Measurements from ENCODE around the gene COL9A1.
"Not testable (repeated sequence)": the region's sequence is repeated elsewhere in the genome, so short reads cannot be mapped to it uniquely, and the experiment has no call there.

Gene COL9A1

DNA sequence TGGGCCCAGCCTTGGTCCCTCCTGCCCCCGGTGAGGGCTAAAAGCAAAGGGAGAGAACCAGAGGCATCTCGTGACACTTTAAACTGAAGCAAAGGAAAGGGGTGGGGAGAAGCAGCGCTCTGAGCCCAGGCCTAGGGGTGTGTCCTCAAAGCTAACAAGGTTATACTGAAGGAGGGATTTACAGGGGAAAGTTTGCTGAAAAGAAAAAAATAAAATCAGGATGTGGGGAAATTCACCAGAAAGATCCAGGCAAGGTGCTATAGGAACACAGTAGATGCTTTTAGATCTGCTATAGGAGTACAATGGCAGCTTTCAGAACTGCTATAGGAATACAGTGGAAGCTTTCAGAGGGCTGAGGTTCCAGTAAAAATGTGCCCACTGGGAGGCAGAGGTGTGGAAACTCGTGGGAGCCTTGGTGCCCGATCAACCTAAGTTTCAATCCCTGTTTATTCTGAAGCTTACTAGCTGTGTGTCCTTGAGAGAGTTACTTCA is at the start of gene COL9A1:
Gene COL9A1 (minus strand): TSS at position 51 of the 492 bp plus-strand sequence. CDS start 160 bp downstream, outside the sequence.
- DNase-seq: no peak

DNA sequence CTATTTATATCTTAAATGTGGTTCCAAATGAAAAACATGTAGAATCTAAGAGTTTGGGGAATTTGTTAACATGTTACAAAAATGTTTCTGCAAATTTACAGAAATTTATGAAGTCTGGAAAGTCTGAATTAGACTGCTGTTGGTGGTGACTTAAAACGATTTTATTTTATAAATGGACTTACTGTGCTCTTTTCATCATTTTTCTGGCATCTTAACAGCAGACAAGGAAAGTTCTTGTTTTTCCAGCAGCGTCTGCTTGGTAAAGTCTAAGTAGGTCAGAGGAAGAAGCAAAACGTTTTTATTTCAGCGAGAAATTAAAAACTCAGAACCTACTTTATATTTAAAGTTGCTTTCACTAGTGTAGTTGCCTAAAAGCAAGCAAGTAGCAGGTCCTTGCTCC is 48.6 kb upstream of the COL9A1 start:
- DNase-seq: no peak

DNA sequence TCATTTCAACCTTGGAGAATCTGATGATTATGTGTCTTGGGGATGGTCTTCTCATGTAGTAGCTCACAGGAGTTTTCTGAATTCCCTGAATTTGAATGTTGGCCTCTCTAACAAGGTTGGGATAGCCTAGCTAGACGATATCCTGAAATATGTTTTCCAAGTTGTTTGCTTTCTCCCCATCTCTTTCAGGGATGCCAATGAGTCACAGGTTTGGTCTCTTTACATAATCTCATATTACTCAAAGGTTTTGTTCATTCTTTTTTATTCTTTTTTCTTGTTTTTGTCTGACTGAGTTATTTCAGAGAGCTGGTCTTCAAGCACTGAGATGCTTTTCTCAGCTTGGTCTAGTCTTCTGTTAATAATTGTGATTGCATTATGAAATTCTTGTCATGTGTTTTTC is 42.7 kb upstream of the COL9A1 start:
- DNase-seq: no peak

GRCh38 chr6:70343313-70343712 is 40.4 kb upstream of the COL9A1 start:
- DNase-seq: no peak

DNA sequence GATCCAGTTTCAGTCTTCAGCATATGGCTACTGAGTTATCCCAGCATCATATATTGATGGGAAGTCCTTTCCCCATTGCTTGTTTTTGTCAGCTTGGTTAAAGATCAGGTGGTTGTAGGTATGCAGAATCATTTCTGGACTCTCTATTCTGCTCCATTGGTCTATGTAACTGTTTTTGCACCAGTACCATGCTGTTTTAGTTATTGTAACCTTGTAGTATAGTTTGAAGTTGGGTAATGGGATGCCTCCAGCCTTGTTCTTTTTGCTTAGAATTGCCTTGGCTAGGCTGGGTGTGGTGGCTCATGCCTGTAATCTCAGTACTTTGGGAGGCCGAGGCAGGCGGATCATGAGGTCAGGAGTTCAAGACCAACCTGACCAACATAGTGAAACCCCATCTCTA is 36.9 kb upstream of the COL9A1 start:
- not testable (repeated sequence) for DNase-seq

GRCh38 chr6:70338775-70339174 is 35.9 kb upstream of the COL9A1 start:
- DNase-seq: no peak

DNA sequence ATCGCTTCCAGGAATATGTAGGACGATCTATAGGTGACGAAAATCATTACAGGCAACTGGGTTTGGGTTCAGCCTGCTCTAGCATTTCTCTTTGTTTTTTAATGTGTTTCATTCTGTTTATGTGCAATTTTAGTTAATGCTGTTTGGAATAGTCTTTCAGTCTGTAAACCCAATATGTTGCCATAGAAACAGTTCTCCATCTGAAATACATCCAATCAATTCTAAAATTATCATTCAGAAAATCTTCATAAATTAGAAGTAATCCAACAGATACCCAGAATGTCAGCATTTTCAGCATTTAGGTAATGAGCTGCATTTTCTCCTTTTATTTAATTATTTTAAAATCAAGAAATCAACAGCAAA is 34.8 kb upstream of the COL9A1 start:
- DNase-seq: no peak

DNA sequence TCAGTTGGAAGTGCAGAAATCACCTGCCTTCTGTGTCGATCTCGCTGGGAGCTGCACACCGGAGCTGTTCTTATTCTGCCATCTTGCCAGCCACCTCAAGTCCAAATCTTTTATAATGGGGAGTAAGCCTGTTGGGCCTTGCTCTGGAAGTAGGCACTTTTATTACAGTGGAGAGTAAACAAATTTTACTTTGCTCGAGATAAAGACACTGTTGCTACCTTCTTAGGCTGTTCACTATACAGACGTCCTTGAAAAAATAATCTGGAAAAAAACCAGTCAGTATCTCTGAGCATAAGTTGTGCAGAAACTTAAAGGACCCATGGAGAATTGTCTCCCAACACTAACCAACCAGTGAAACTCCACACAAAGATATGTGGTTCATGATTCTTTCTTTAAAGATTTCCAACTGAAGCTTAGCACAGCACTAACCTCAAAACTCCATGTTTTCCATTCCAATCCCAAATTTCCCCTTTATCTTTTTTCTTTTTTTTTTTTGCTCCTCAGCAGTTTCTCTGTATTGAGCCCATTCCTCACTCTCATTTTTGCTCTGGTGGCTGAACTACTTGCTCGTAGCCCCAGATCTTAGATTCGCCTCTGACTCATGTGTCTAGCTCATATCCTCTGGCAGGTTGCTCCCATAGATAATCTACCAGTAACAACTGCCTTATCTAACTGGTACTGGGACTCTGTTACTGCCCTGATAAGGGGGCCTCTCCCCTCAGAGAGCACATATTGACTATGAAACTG is 34.3 kb upstream of the COL9A1 start:
- DNase-seq: no peak

DNA sequence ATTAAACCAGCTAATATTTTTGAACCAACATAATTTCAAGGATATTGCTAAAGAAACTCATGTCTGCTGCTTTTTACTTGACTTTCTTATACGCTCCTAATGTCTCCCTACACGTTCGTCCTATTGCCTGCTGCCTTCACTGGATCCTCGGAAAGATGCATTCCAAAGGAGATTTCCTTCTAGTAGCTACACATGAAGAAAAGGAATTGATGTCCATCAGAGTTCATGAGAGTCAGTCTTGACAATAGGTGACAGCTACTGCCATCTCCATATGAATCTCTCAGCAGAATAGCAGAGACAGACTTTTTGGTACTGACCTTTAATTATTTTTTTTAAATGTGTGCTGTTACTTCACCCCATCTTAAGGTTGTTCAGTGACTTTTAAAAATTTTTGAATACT is 24.2 kb upstream of the COL9A1 start:
- no peak for DNase-seq

DNA sequence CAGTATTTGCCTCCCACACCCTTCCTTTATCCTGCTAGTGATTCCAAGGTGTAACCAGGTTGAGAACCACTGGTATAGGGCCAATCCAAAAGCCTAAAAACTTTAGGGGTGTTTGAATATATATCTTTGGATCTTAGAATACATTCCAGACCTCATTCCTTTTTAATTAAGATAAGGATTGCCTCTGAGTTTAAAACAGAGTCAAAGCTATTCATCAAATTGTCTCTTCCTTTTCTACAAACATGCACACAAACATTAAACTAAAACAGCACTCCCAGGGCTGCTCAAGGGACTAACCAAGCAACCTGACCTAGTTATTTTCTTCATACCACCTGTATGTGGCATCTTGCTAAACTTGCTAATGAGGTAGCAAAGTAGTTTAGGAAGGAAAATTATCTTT is 22.1 kb upstream of the COL9A1 start:
- no peak for DNase-seq

GRCh38 chr6:70317799-70318198 is 14.9 kb upstream of the COL9A1 start:
- not testable (repeated sequence) for DNase-seq

DNA sequence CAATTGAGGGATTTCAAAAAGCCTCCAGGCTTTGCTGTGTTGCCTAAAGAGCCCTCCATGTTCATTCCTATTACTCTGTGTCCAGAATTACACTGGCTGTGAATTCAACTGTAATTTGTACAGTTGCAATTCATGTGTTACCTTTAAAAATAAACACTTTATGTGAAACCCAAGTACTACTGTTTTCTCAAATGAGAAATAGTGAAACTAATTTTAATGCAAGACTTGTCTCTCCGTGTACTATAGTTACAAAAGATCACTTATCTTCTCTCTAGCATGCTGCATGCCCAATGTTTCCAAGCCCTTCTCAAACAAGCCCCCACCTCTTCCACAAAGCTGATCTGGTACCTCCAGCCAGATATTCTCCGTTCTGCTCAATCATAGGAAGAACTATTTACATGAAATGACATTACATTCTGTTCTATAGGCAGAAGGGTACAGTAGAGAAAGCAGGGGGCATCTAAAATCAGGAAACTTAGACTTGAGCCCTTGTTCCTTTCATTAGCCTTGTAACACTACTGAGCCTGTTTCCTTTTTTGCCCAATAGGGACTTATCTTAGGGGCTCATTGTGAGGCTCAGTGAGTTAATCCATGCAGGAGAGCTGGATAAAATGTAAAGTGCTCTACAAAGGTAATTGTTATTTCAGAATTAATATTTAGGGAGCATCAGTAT is 12.3 kb upstream of the COL9A1 start:
- no peak for DNase-seq

GRCh38 chr6:70314296-70314695 is 11.4 kb upstream of the COL9A1 start:
- no peak for DNase-seq

DNA sequence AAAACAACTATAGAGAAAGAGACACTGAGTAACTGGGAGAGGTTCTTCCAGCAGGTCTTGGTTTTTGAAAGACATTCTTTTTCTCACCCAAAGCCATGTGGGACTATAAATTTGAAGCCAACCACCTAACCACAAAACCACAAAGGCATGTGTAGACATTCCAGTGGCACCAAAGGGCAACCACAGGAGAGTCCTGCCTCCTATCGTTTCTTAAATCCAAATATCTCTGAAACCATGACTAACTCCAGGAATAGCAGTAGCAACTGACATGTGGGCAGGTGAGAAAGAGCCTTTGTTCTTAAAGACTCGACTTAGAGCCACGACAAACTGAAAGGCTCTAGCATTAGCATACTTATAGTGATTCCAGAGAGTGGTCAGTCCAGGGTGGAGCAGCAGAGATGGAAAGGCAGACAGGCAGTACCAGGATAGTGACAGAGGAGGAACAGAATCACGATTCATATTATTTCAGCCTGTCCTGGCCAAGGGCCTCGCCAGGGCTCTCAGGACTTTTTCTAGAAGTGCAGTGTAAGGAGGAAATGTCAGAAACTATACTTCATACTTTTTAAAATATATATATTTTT is 9.4 kb upstream of the COL9A1 start:
- no peak for DNase-seq

DNA sequence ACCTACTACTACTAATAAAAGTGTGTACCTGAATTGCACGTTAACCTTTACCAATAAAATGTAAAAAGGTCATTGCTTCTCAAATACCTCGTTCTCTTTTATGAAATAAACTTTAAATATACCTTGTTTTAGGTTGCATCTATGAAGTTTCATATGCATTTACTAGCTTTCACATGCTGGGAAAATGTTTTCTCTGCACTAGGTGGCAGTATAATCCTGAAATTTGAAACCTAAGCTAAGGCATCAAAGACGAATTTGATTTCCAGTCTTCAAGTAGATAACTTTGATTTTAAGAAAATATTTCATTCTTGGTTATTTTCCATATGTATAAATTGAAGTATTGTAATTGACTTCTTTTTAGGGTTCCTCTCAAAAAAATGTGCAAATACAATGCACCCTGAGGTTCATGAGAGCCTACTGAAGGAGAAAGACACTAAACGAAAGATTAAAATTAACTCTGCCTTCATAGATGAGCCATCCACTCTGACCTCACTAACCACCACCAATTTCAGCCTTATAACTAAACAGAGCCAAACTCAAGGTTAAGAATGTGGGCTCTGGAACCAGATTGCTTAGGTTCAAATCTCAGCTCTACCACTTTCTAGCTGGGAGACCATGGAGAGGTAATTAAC is 7.3 kb upstream of the COL9A1 start:
- DNase-seq: no peak

GRCh38 chr6:70309243-70309642 is 6.4 kb upstream of the COL9A1 start:
- DNase-seq: no peak

DNA sequence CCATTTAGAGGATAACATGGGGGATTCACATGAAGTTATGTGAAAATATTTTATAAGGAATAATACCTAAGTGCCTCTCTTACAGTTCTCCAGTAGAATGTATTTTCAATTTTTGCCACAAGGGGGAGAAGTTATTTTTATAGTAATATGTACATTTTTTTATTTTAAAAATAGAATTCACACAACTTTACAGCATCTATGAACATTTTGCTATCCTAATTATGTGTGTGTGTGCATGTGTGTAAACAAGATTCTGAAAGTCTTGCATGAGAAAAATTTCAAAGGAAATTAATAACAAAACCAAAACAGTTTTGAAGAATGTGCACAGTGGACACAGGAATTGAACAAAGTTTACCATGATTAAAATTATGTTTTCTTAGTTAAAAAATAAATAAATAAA is 5.3 kb upstream of the COL9A1 start:
- DNase-seq: not testable (repeated sequence)

GRCh38 chr6:70307008-70307407 is 4.1 kb upstream of the COL9A1 start:
- DNase-seq: no peak

DNA sequence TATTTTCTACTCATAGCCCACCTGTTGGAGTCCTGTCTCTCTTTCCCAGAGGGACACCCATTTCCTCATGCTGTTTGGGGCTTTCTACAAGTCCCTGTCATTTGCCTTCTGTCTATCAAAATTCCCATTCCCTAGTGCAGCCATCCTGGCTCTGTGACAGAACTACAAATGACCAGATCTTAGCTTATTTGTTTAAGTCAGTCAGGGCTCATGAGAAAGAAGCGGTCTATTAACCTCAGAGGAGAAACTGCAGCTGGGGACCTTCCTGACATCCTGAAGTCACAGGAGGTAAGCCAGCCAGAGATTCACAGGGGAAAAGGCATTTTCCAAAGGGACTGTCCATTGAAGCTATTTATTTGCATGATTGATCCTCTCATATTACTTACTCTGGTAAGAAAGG is 1.7 kb upstream of the COL9A1 start:
- no peak for DNase-seq

DNA sequence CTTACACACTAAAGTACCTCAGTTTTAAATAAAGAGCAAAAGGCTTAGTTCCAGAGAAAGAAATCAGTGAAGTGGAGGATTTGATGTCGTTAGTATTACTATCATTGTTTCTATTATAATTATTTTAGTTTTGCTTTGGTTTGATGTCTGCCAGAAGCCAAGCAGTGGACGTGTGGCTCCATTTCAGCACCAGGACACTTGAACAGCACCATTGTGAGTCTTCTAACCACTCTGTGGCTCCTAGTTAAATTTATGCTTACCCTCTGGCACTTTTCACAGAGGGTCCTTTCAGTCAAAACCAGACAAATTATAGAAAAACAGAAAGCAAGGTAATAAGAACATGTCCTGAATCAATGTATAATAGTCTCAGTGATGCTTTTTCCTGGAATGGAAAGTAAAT is 3.4 kb downstream of the COL9A1 start:
- no peak for DNase-seq

- no peak for DNase-seq
Observed at GRCh38 chr6:70298068-70298467, 4.8 kb downstream of the COL9A1 start.

GRCh38 chr6:70292193-70292592 is 10.7 kb downstream of the COL9A1 start:
- no peak for DNase-seq

DNA sequence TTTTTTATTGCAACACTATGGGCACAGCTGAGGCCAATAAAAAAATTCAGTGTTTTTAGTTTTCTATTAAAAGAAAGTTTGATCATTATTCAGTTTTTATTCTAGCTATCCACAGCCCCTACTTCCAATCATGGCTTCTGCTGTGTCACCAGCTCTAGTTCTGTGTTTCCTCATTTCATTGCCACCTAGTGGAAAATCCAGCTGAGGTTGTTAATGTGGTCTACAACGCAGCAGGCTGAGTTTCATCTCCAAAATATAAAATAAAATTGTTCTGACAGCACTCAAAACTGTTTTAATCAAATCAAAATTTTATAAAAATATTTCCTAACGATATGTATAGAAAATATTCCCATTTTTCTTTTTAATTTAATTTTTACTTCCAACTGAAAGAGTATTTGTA is 13.6 kb downstream of the COL9A1 start:
- no peak for DNase-seq

GRCh38 chr6:70286905-70287304 is 16.0 kb downstream of the COL9A1 start:
- no peak for DNase-seq
